ENCODE data around the gene BCAS3. TPM values are rescaled to one million over a fixed set of nuclear protein-coding genes. Genes with fewer than 3 reads are reported as not detected.
A peak's percentile ranks its signal among the peaks of the same experiment; 100 is the strongest.

The BCAS3 gene
- total RNA-seq, 2 experiments from 2014 or later, result 13.7 to 25.8 TPM

GRCh38 chr17:61054436-61054835, 376.8 kb downstream of the BCAS3 start:
- DNase-seq (no peak), ATAC-seq (no peak)
- no peaks in the 10 kb centered on the region for H3K9me3 Mint-ChIP-seq (ENCODE audit: low read depth)
- H3K27me3 Mint-ChIP-seq, result no peaks in the 10 kb centered on the region
- H3K36me3 Mint-ChIP-seq, result peaks cover 2% of the 10 kb centered on the region
- CTCF ChIA-PET, result no interaction called here
- no peak overlapping the region for H3K4me3 Mint-ChIP-seq
- H3K4me1 Mint-ChIP-seq, result peaks cover 17% of the 10 kb centered on the region
- H3K27ac Mint-ChIP-seq, result no peak overlapping the region

- no peaks in the 10 kb centered on the region for H3K27me3 Mint-ChIP-seq
- H3K9me3 Mint-ChIP-seq (ENCODE audit: low read depth), result no peaks in the 10 kb centered on the region
- peak; percentile 95 for ATAC-seq
- no peak for DNase-seq
- peaks cover 20% of the 10 kb centered on the region for H3K4me1 Mint-ChIP-seq
- CTCF ChIA-PET, result no interaction called here
- no peak overlapping the region for H3K27ac Mint-ChIP-seq
- peaks cover 4% of the 10 kb centered on the region for H3K36me3 Mint-ChIP-seq
- H3K4me3 Mint-ChIP-seq, result no peak overlapping the region
Measured at GRCh38 chr17:61057257-61057656, 379.6 kb downstream of the BCAS3 start.

GRCh38 chr17:61058066-61058465, 380.4 kb downstream of the BCAS3 start:
- peaks cover 20% of the 10 kb centered on the region for H3K4me1 Mint-ChIP-seq
- H3K27ac Mint-ChIP-seq, result no peak overlapping the region
- DNase-seq (no peak), ATAC-seq (no peak)
- H3K4me3 Mint-ChIP-seq, result no peak overlapping the region
- H3K9me3 Mint-ChIP-seq (ENCODE audit: low read depth), result peaks cover 2% of the 10 kb centered on the region
- CTCF ChIA-PET, result interaction anchor here (1.2 kb wide), 1 partner anchor 13 kb away, joined by 4 read pairs; no protein-coding TSS in a partner anchor
- H3K36me3 Mint-ChIP-seq, result peaks cover 4% of the 10 kb centered on the region
- no peaks in the 10 kb centered on the region for H3K27me3 Mint-ChIP-seq

- peaks cover 26% of the 10 kb centered on the region for H3K4me1 Mint-ChIP-seq
- ATAC-seq (no peak), DNase-seq (no peak)
- H3K27ac Mint-ChIP-seq, result no peak overlapping the region
- H3K4me3 Mint-ChIP-seq, result no peak overlapping the region
- H3K36me3 Mint-ChIP-seq, result peaks cover 10% of the 10 kb centered on the region
- peaks cover 6% of the 10 kb centered on the region for H3K9me3 Mint-ChIP-seq (ENCODE audit: low read depth)
- H3K27me3 Mint-ChIP-seq, result no peaks in the 10 kb centered on the region
- CTCF ChIA-PET, result no interaction called here
Measured at GRCh38 chr17:61063528-61063927, 385.9 kb downstream of the BCAS3 start.

GRCh38 chr17:61064087-61064951, 386.7 kb downstream of the BCAS3 start:
- ATAC-seq, result peak; percentile 53
- peaks cover 14% of the 10 kb centered on the region for H3K36me3 Mint-ChIP-seq
- H3K4me3 Mint-ChIP-seq, result no peak overlapping the region
- peaks cover 29% of the 10 kb centered on the region for H3K4me1 Mint-ChIP-seq
- H3K27ac Mint-ChIP-seq, result no peak overlapping the region
- DNase-seq, result no peak
- peaks cover 6% of the 10 kb centered on the region for H3K9me3 Mint-ChIP-seq (ENCODE audit: low read depth)
- CTCF ChIA-PET, result no interaction called here
- no peaks in the 10 kb centered on the region for H3K27me3 Mint-ChIP-seq

GRCh38 chr17:61065263-61065773, 387.7 kb downstream of the BCAS3 start:
- ATAC-seq (no peak), DNase-seq (no peak)
- Mint-ChIP-seq H3K9me3 (ENCODE audit: low read depth) (peaks cover 6% of the 10 kb centered on the region), H3K4me1 (peaks cover 27% of the 10 kb centered on the region), H3K27ac (peak overlapping the region; percentile 39), H3K4me3 (peak overlapping the region; percentile 8), H3K27me3 (no peaks in the 10 kb centered on the region), H3K36me3 (peaks cover 15% of the 10 kb centered on the region)
- CTCF ChIA-PET, result no interaction called here

- DNase-seq, result no peak
- CTCF ChIA-PET, result no interaction called here
- H3K36me3 Mint-ChIP-seq, result peaks cover 15% of the 10 kb centered on the region
- peaks cover 32% of the 10 kb centered on the region for H3K4me1 Mint-ChIP-seq
- no peak for ATAC-seq
- peaks cover 6% of the 10 kb centered on the region for H3K9me3 Mint-ChIP-seq (ENCODE audit: low read depth)
- H3K27me3 Mint-ChIP-seq, result no peaks in the 10 kb centered on the region
- H3K4me3 Mint-ChIP-seq, result no peak overlapping the region
- H3K27ac Mint-ChIP-seq, result no peak overlapping the region
Measured at GRCh38 chr17:61066062-61066461, 388.4 kb downstream of the BCAS3 start.

GRCh38 chr17:61070649-61071048, 393.0 kb downstream of the BCAS3 start:
- CTCF ChIA-PET, result interaction anchor here (0.9 to 1.2 kb wide), 3 partner anchors 12 to 288 kb away, joined by 3 to 4 read pairs (median 3); no protein-coding TSS in a partner anchor
- Mint-ChIP-seq H3K36me3 (peaks cover 10% of the 10 kb centered on the region), H3K27me3 (no peaks in the 10 kb centered on the region), H3K27ac (peak overlapping the region; percentile 54), H3K9me3 (ENCODE audit: low read depth) (peaks cover 2% of the 10 kb centered on the region), H3K4me3 (no peak overlapping the region), H3K4me1 (peaks cover 24% of the 10 kb centered on the region)
- DNase-seq (no peak), ATAC-seq (peak; percentile 61)

GRCh38 chr17:61072648-61073047, 395.0 kb downstream of the BCAS3 start:
- H3K9me3 Mint-ChIP-seq (ENCODE audit: low read depth), result peaks cover 2% of the 10 kb centered on the region
- H3K4me1 Mint-ChIP-seq, result peaks cover 22% of the 10 kb centered on the region
- H3K27ac Mint-ChIP-seq, result peak overlapping the region; percentile 46
- H3K4me3 Mint-ChIP-seq, result no peak overlapping the region
- ATAC-seq, result no peak
- DNase-seq, result no peak
- H3K27me3 Mint-ChIP-seq, result no peaks in the 10 kb centered on the region
- CTCF ChIA-PET, result no interaction called here
- H3K36me3 Mint-ChIP-seq, result peaks cover 10% of the 10 kb centered on the region

- CTCF ChIA-PET, result interaction anchor here (0.7 kb wide), 1 partner anchor 339 kb away, joined by 3 read pairs; no protein-coding TSS in a partner anchor
- Mint-ChIP-seq H3K4me1 (peaks cover 22% of the 10 kb centered on the region), H3K4me3 (no peak overlapping the region), H3K27ac (no peak overlapping the region), H3K36me3 (peaks cover 10% of the 10 kb centered on the region), H3K27me3 (no peaks in the 10 kb centered on the region), H3K9me3 (ENCODE audit: low read depth) (peaks cover 2% of the 10 kb centered on the region)
- ATAC-seq (no peak), DNase-seq (no peak)
Measured at GRCh38 chr17:61073131-61073530, 395.5 kb downstream of the BCAS3 start.

- Mint-ChIP-seq H3K9me3 (ENCODE audit: low read depth) (no peaks in the 10 kb centered on the region), H3K4me3 (no peak overlapping the region), H3K27ac (no peak overlapping the region), H3K27me3 (no peaks in the 10 kb centered on the region), H3K4me1 (peaks cover 21% of the 10 kb centered on the region), H3K36me3 (peaks cover 5% of the 10 kb centered on the region)
- ATAC-seq, result no peak
- CTCF ChIA-PET, result interaction anchor here (0.7 kb wide), 1 partner anchor 338 kb away, joined by 3 read pairs; no protein-coding TSS in a partner anchor
- DNase-seq, result no peak
Measured at GRCh38 chr17:61073799-61074513, 396.3 kb downstream of the BCAS3 start.

- Mint-ChIP-seq H3K36me3 (peaks cover 2% of the 10 kb centered on the region), H3K4me1 (peaks cover 10% of the 10 kb centered on the region), H3K27me3 (no peaks in the 10 kb centered on the region), H3K27ac (no peak overlapping the region), H3K9me3 (ENCODE audit: low read depth) (no peaks in the 10 kb centered on the region), H3K4me3 (no peak overlapping the region)
- CTCF ChIA-PET, result interaction anchor here (1.3 kb wide), 1 partner anchor 49 kb away, joined by 3 read pairs; no protein-coding TSS in a partner anchor
- DNase-seq (no peak), ATAC-seq (no peak)
Measured at GRCh38 chr17:61075988-61076387, 398.3 kb downstream of the BCAS3 start.

GRCh38 chr17:61076621-61077031, 399.0 kb downstream of the BCAS3 start:
- CTCF ChIA-PET, result no interaction called here
- ATAC-seq, result no peak
- Mint-ChIP-seq H3K27ac (no peak overlapping the region), H3K4me3 (no peak overlapping the region), H3K9me3 (ENCODE audit: low read depth) (no peaks in the 10 kb centered on the region), H3K27me3 (no peaks in the 10 kb centered on the region), H3K4me1 (peaks cover 8% of the 10 kb centered on the region), H3K36me3 (peaks cover 2% of the 10 kb centered on the region)
- DNase-seq, result no peak

Data from activated CD8-positive, alpha-beta memory T cell treated with anti-CD3 and anti-CD28 coated beads, Interleukin-2, amount 10 ng/mL, durations not matched to agents 7 days and 5 days (primary cell).